GM18498 (cell line): ENCODE data around the gene ACBD6.

ENCODE experiments used
- ATAC-seq: cut with Tn5 transposase; IDR thresholded peaks from one replicate; pipeline ENCODE4 v1.9.1; 2021; ENCODE audit warnings: mild to moderate bottlenecking, moderate library complexity; ENCODE audit not compliant: unreplicated experiment

The ACBD6 gene

GRCh38 chr1:180273066-180273465, 229.3 kb downstream of the ACBD6 start:
- no peak for ATAC-seq

GRCh38 chr1:180272395-180272794, 230.0 kb downstream of the ACBD6 start:
- ATAC-seq, result no peak

GRCh38 chr1:180271272-180272255, 230.8 kb downstream of the ACBD6 start:
- no peak for ATAC-seq

GRCh38 chr1:180270530-180271271, 231.7 kb downstream of the ACBD6 start:
- ATAC-seq, result no peak

- ATAC-seq, result no peak
Observed at GRCh38 chr1:180269645-180270529, 232.5 kb downstream of the ACBD6 start.

- no peak for ATAC-seq
Observed at GRCh38 chr1:180268556-180269075, 233.8 kb downstream of the ACBD6 start.

GRCh38 chr1:180267761-180268555, 234.4 kb downstream of the ACBD6 start:
- no peak for ATAC-seq

GRCh38 chr1:180267211-180267561, 235.2 kb downstream of the ACBD6 start:
- no peak for ATAC-seq

- ATAC-seq, result no peak
Observed at GRCh38 chr1:180266275-180267210, 235.8 kb downstream of the ACBD6 start.

- no peak for ATAC-seq
Observed at GRCh38 chr1:180265871-180266270, 236.5 kb downstream of the ACBD6 start.

- no peak for ATAC-seq
Observed at GRCh38 chr1:180265201-180265600, 237.2 kb downstream of the ACBD6 start.

- no peak for ATAC-seq
Observed at GRCh38 chr1:180264595-180264994, 237.8 kb downstream of the ACBD6 start.

- no peak for ATAC-seq
Observed at GRCh38 chr1:180262628-180263488, 239.5 kb downstream of the ACBD6 start.

- ATAC-seq, result no peak
Observed at GRCh38 chr1:180261524-180262155, 240.7 kb downstream of the ACBD6 start.

GRCh38 chr1:180261030-180261429, 241.3 kb downstream of the ACBD6 start:
- no peak for ATAC-seq

GRCh38 chr1:180260541-180260940, 241.8 kb downstream of the ACBD6 start:
- ATAC-seq, result no peak
